ENCODE measurements around the gene SLC30A2.
"Not testable (repeated sequence)": the region's sequence is repeated elsewhere in the genome, so short reads cannot be mapped to it uniquely, and the experiment has no call there.

The SLC30A2 gene

DNA sequence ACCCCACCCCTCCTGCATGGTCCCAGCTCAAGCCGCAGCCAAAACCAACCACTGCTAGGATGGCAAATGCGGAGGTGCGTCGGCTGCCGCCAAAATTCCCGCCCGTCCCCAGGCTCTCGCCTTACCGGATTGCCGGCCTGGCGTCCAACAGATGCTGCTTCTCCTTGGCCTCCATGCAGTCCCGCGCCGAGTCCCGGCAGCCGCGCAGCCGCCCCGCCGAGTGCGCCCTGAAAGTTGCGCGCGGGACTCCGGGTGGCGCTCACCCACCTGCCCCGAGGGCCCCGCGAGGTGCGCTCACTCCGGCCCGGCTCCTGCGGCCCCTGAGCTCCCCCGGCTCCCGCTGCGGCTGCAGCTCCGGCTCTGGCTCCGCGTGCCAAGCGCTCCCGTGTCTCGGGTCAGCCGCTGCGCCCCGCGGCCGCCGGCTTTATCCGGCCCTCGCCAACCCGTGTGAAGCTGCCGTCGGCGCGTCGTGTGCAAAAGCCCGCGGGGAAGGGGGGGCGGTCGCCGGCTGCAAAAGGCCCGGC, at the start of gene SLC30A2:
SLC30A2 (minus strand) TSS at position 397 of the 524 bp plus-strand sequence; CDS start at position 175, 222 bp downstream.
- no peak for TF ChIP-seq JUND (IDR thresholded peaks at IDR 0.05; ENCODE audit: low read depth)
- no peak for DNase-seq (ENCODE audit: low read depth in 1 of 2, low spot score in 1 of 2)
- in situ Hi-C loops (cut with HindIII; ENCODE audit: low pct_unique_long_range_greater_than_20kb, low sequenced_read_pairs) = no loop called here

DNA sequence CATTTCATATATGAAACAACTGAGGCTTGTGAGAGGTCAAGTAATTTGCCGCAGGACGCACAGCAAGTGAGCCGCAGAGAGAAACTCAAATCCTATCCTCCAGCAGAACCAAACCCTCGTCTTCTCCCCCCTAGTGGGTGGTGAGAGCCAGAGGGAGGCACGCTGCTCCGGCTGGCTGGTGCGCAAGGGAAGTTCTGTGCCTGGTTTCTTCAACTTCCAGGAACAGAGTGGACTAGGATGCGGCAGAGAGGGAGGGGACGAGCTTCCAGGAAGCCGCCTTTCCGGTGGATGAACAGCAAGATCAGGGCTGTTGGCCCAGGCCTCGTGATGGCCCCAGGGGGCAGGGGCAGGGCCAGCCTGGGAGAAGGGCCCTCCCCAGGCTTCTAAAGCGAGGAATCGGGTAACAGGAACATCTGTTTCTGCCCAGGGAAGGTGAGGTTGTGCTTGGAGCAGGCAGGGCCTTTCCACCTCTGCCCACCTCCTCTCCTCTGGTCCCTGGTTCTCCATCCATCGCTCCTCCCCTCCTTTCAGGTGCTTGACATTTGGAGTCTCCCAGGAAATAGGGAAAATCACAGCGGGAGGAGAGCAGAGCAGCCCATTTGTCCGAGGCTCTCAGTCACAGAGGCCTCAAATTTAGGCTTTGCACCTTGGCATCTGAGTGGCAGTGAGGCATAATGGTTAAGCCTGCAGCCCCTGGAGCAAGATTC, 48.9 kb upstream of the SLC30A2 start:
- in situ Hi-C loops (cut with HindIII; ENCODE audit: low pct_unique_long_range_greater_than_20kb, low sequenced_read_pairs) = no loop called here
- no peak for TF ChIP-seq JUND (IDR thresholded peaks at IDR 0.05; ENCODE audit: low read depth)
- peak in 1 of 2 experiments; percentile 39 for DNase-seq (ENCODE audit: low read depth in 1 of 2, low spot score in 1 of 2)

GRCh38 chr1:26094076-26094669, 48.3 kb upstream of the SLC30A2 start:
- DNase-seq (ENCODE audit: low read depth in 1 of 2, low spot score in 1 of 2) = no peak
- no peak for TF ChIP-seq JUND (IDR thresholded peaks at IDR 0.05; ENCODE audit: low read depth)
- in situ Hi-C loops (cut with HindIII; ENCODE audit: low pct_unique_long_range_greater_than_20kb, low sequenced_read_pairs) = no loop called here

- peak in 1 of 2 experiments; percentile 58 for DNase-seq (ENCODE audit: low read depth in 1 of 2, low spot score in 1 of 2)
- in situ Hi-C loops (cut with HindIII; ENCODE audit: low pct_unique_long_range_greater_than_20kb, low sequenced_read_pairs) = not testable (repeated sequence)
These were observed 47.7 kb upstream of the SLC30A2 start for GRCh38 chr1:26093569-26093968.

DNA sequence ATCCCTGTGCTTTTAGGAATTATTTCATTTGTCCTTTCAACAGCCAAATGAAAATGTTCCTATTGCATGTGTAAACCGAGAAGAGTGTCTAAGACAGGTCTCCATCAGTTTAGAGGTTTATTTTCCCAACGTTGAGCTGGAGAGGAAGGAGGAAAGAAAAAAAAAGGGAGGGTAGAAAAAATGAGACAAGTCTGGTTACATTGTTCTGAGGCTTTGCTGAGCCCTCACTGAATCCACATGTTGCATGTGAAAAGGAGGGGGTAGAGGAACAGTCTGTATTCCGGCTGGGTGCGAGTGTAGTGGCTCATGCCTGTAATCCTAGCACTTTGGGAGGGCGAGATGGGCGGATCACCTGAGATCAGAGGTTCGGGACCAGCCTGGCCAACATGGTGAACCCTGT, 46.5 kb upstream of the SLC30A2 start:
- no peak for TF ChIP-seq JUND (IDR thresholded peaks at IDR 0.05; ENCODE audit: low read depth)
- in situ Hi-C loops (cut with HindIII; ENCODE audit: low pct_unique_long_range_greater_than_20kb, low sequenced_read_pairs) = no loop called here

DNA sequence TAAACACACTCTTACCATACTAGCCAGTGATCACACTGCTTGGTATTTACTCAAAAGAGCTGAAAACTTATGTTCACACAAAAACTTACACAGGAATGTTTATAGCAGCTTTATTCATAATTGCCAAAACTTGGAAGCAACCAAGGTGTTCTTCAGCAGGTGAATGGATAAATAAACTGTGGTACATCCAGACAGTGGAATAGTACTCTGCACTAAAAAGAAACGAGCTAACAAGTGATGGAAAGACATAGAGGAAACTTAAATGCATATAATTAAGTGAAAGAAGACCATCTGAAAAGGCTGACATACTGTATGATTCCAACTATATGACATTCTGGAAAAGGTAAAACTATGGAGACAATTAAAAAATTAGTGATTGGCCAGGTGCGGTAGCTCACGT, 45.0 kb upstream of the SLC30A2 start:
- no peak for TF ChIP-seq JUND (IDR thresholded peaks at IDR 0.05; ENCODE audit: low read depth)
- DNase-seq (ENCODE audit: low read depth in 1 of 2, low spot score in 1 of 2) = no peak
- in situ Hi-C loops (cut with HindIII; ENCODE audit: low pct_unique_long_range_greater_than_20kb, low sequenced_read_pairs) = no loop called here

More for the DNA sequence above, 46.5 kb upstream of the SLC30A2 start:
- no peak for DNase-seq (ENCODE audit: low read depth in 1 of 2, low spot score in 1 of 2)

GRCh38 chr1:26089125-26089524, 43.2 kb upstream of the SLC30A2 start:
- no peak for DNase-seq (ENCODE audit: low read depth in 1 of 2, low spot score in 1 of 2)
- in situ Hi-C loops (cut with HindIII; ENCODE audit: low pct_unique_long_range_greater_than_20kb, low sequenced_read_pairs) = no loop called here
- no peak for TF ChIP-seq JUND (IDR thresholded peaks at IDR 0.05; ENCODE audit: low read depth)

DNA sequence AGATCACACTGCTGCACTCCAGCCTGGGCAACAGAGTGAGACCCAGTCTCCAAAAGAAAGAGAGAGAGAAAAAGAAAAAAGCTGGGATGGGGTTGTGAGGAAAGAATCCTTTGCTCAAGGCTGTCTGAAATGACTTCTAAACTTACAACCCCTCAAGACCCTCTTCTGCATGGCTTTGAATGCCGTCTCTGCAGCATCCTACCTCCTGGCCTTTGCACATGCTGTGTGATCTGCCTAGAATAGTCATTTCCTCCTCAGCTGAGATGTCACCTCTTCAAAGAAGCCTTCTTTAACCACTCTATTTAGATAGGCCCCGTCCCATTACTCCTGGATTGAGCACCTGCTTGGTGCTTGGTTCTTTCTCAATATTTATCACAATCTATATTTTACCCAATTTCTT, 38.9 kb upstream of the SLC30A2 start:
- no peak for TF ChIP-seq JUND (IDR thresholded peaks at IDR 0.05; ENCODE audit: low read depth)
- no peak for DNase-seq (ENCODE audit: low read depth in 1 of 2, low spot score in 1 of 2)
- in situ Hi-C loops (cut with HindIII; ENCODE audit: low pct_unique_long_range_greater_than_20kb, low sequenced_read_pairs) = no loop called here

DNA sequence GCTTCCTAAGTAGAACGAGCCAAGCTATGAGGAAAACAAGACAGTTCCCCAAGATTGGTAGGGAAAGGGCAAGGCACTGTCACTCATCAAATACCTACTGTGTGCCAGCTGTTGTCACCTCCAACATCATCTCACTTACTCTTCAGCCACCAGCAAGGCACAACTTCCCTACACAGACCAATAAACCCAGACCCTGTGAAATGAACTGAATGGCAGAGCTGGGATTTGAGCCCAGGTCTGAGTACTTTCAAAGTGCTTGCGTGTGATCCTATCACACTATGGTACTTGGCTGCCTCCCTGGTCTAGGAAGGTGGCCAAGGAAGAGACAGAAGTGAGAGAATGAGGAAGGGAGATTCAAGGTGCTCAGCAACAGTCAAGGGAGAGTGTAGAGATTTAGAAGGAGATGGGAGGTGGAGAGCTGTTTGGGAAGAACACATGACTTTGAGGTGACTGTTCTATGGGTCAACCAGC, 38.2 kb upstream of the SLC30A2 start:
- DNase-seq (ENCODE audit: low read depth in 1 of 2, low spot score in 1 of 2) = peak in 1 of 2 experiments; percentile 56
- in situ Hi-C loops (cut with HindIII; ENCODE audit: low pct_unique_long_range_greater_than_20kb, low sequenced_read_pairs) = no loop called here
- no peak for TF ChIP-seq JUND (IDR thresholded peaks at IDR 0.05; ENCODE audit: low read depth)

- TF ChIP-seq JUND (IDR thresholded peaks at IDR 0.05; ENCODE audit: low read depth) = no peak
- in situ Hi-C loops (cut with HindIII; ENCODE audit: low pct_unique_long_range_greater_than_20kb, low sequenced_read_pairs) = no loop called here
- no peak for DNase-seq (ENCODE audit: low read depth in 1 of 2, low spot score in 1 of 2)
These were observed 37.3 kb upstream of the SLC30A2 start for GRCh38 chr1:26083208-26083607.

DNA sequence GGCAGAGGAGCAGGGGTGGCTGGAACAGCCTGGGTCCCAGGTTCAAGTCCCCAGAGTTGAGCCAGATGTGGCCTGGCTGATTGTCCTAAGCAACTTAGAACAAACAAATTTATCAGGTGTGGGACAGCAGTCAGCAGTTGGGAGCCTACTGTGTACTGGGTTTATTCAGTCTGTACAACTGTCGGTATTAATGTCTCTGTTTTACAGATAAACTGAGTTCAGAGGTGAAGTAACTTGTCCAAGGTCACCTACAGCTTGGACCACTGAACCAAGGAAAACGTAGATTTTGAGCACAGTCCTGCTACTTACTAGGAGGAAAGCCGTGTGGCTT, 36.1 kb upstream of the SLC30A2 start:
- TF ChIP-seq JUND (IDR thresholded peaks at IDR 0.05; ENCODE audit: low read depth) = no peak
- in situ Hi-C loops (cut with HindIII; ENCODE audit: low pct_unique_long_range_greater_than_20kb, low sequenced_read_pairs) = no loop called here
- DNase-seq (ENCODE audit: low read depth in 1 of 2, low spot score in 1 of 2) = no peak

DNA sequence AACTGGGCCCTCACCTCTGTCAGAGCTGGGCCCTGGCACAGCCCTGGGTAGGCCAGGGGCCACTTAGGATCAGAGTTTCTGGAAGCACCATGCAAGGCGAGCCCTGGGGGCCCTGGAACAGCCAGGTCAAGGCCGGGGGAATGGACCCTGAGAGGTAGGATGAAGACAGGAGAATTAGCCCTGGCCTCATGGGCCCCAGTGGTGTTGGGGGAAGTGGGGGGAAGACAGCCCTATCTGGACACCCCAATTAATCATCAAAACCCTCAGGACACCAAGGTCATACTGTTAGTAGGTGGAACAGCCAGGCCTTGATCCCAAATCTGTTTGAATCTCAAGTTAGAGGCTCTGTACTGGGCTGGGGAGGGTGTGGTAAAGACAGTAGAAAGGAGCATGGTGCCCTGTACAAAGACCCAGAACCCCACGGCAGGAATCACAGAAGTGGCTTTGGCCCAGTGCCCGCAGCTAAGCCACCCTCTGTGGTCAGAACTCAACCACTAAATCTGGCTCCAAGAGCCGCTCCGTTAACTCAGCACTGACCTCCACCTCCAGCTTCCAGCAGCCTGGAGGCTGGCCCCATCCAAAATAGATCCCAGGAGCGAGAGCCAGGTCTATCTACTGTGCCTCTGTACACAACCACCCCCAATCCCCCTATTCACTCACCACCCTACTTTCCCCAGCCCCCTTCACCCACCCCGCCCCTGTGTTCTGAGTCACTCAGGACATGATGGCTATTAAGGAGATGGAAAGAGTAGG, 35.5 kb upstream of the SLC30A2 start:
- DNase-seq (ENCODE audit: low read depth in 1 of 2, low spot score in 1 of 2) = no peak
- in situ Hi-C loops (cut with HindIII; ENCODE audit: low pct_unique_long_range_greater_than_20kb, low sequenced_read_pairs) = no loop called here
- TF ChIP-seq JUND (IDR thresholded peaks at IDR 0.05; ENCODE audit: low read depth) = no peak

Data from T47D (cell line).